D341Med (cell line): ENCODE data around the gene ACOT8.
"Not testable (repeated sequence)": the region's sequence is repeated elsewhere in the genome, so short reads cannot be mapped to it uniquely, and the experiment has no call there.

ENCODE experiments used
- DNase-seq: peaks from one replicate; pipeline ENCODE4 v3.0.0; 2012; ENCODE audit warnings: low spot score

ACOT8 gene

GRCh38 chr20:45852326-45852725 is 4.9 kb downstream of the ACOT8 start:
- DNase-seq = no peak

GRCh38 chr20:45851501-45851900 is 5.7 kb downstream of the ACOT8 start:
- DNase-seq = no peak

GRCh38 chr20:45850926-45851325 is 6.3 kb downstream of the ACOT8 start:
- no peak for DNase-seq

GRCh38 chr20:45850238-45850637 is 7.0 kb downstream of the ACOT8 start:
- no peak for DNase-seq

GRCh38 chr20:45848969-45849582 is 8.1 kb downstream of the ACOT8 start:
- no peak for DNase-seq

- DNase-seq = no peak
Observed at GRCh38 chr20:45848421-45848820, 8.8 kb downstream of the ACOT8 start.

GRCh38 chr20:45845452-45845851 is 11.7 kb downstream of the ACOT8 start:
- no peak for DNase-seq

- no peak for DNase-seq
Observed at GRCh38 chr20:45843506-45843905, 13.7 kb downstream of the ACOT8 start.

- DNase-seq = no peak
Observed at GRCh38 chr20:45842169-45842812, 14.9 kb downstream of the ACOT8 start.

- DNase-seq = no peak
Observed at GRCh38 chr20:45841407-45842129, 15.6 kb downstream of the ACOT8 start.

- DNase-seq = no peak
Observed at GRCh38 chr20:45840700-45841198, 16.4 kb downstream of the ACOT8 start.

- no peak for DNase-seq
Observed at GRCh38 chr20:45836841-45837240, 20.4 kb downstream of the ACOT8 start.

- no peak for DNase-seq
Observed at GRCh38 chr20:45835825-45836224, 21.4 kb downstream of the ACOT8 start.

GRCh38 chr20:45835329-45835765 is 21.8 kb downstream of the ACOT8 start:
- DNase-seq = no peak

- DNase-seq = no peak
Observed at GRCh38 chr20:45834797-45835161, 22.4 kb downstream of the ACOT8 start.

- DNase-seq = peak; percentile 81
Observed at GRCh38 chr20:45833883-45834796, 23.1 kb downstream of the ACOT8 start.

- DNase-seq = peak; percentile 86
Observed at GRCh38 chr20:45833030-45833882, 23.9 kb downstream of the ACOT8 start, which contains the start of gene SNX21. Gene SNX21, plus strand, starts transcription at chr20:45833799. Its CDS starts 121 bp downstream, at chr20:45833920.

GRCh38 chr20:45832619-45833018 is 24.6 kb downstream of the ACOT8 start:
- no peak for DNase-seq

- DNase-seq = not testable (repeated sequence)
Observed at GRCh38 chr20:45829673-45830106, 27.5 kb downstream of the ACOT8 start.

- DNase-seq = no peak
Observed at GRCh38 chr20:45828589-45828988, 28.6 kb downstream of the ACOT8 start.

GRCh38 chr20:45827712-45828111 is 29.5 kb downstream of the ACOT8 start:
- no peak for DNase-seq
